ENCODE measurements around the gene CHKB.

DNA sequence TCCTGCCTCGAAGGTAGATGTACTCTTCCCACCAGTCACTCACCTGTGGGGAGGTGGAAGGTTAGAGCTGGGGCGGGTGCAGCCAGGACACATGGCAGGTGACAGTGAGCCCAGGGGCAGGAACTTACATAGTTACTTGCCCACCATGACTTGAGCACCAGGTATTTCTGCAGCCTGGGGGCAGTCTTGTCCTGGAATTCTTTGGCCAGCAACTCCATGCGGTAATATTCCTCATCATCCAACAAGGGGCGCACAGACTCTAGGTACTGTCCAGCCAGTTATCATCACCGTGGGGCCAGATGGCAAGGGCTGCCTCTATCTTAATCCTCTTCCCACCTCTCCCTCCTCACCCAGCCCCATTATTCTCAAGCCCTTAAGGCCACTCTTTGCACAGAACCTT, 6.6 kb downstream of the CHKB start:
- TF ChIP-seq, protein P1, sequence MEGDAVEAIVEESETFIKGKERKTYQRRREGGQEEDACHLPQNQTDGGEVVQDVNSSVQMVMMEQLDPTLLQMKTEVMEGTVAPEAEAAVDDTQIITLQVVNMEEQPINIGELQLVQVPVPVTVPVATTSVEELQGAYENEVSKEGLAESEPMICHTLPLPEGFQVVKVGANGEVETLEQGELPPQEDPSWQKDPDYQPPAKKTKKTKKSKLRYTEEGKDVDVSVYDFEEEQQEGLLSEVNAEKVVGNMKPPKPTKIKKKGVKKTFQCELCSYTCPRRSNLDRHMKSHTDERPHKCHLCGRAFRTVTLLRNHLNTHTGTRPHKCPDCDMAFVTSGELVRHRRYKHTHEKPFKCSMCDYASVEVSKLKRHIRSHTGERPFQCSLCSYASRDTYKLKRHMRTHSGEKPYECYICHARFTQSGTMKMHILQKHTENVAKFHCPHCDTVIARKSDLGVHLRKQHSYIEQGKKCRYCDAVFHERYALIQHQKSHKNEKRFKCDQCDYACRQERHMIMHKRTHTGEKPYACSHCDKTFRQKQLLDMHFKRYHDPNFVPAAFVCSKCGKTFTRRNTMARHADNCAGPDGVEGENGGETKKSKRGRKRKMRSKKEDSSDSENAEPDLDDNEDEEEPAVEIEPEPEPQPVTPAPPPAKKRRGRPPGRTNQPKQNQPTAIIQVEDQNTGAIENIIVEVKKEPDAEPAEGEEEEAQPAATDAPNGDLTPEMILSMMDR (conservative IDR thresholded peaks at IDR 0.05; ENCODE audit: low read length): 0 out of 2 replicates have a peak, but pooled peaks have one; percentile 29
- TF ChIP-seq EZH2phosphoT487 (IDR thresholded peaks at IDR 0.05; ENCODE audit: borderline replicate concordance, low read depth, low read length): no peak

All from OCI-LY7 (cell line).